Measurements from ENCODE around the gene GALNT1.

DNA sequence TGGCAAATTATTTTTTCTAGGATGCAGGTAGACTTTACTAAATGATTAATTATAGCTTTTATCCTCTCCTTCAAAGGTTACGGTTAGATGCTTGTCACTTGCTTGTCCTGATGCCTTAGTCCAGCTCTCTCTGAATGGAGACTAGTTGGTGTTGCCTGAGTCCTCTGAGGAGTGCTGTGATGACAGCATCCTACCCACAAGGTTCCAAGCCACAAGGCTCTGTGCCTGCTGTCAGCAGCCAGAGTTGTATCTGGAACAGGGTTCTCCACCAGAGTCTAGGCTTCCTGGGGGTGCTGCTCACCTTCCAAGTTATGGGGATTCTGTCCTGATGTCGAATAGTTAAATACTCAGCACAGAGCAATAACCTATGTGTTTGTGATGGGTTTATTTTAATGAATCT is 125.7 kb downstream of the GALNT1 start:
- no peak for TF ChIP-seq EZH2 (IDR thresholded peaks at IDR 0.05; ENCODE audit: low read length)
- no peak for TF ChIP-seq CTCF (optimal IDR thresholded peaks at IDR 0.05 in 1 of 3, IDR thresholded peaks at IDR 0.05 in 1 of 3, conservative IDR thresholded peaks at IDR 0.05 in 1 of 3; ENCODE audit: extremely low read depth in 1 of 3, insufficient read depth in 2 of 3, low read length in 3 of 3)

Measured in keratinocyte (primary cell).